GM19239 (cell line): ENCODE data around the gene NPY4R.
"Not testable (repeated sequence)": the region's sequence is repeated elsewhere in the genome, so short reads cannot be mapped to it uniquely, and the experiment has no call there.

Source experiments
- DNase-seq: peaks from one replicate; pipeline ENCODE4 v3.0.0; 2011; ENCODE audit warnings: low spot score; ENCODE audit not compliant: insufficient read length
- FAIRE-seq: peaks from 2 replicates; lab custom pipeline; 2011; peaks lifted over from hg19 to GRCh38; lab: Jason Lieb, UNC

Gene NPY4R

DNA sequence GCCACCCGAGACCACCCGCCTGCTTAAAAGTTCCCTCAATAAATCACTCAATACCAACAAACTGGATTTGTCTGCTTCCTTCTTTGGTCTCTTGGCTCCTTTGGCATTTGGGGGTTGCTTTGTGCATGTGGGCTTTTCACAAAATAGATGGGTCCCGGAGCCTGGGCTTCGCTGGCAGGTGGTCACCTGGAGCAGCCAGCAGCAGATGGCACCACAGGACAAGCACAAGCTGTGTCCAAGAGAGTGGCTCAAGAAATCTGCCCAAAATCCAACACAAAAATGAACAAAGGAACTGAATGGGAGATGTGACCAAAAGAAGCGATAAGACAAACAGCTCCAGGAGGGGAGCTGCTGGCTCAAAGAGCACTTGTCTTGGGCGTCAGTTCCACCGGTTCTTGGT, 6.2 kb downstream of the NPY4R start:
- FAIRE-seq, DNase-seq: not testable (repeated sequence)

DNA sequence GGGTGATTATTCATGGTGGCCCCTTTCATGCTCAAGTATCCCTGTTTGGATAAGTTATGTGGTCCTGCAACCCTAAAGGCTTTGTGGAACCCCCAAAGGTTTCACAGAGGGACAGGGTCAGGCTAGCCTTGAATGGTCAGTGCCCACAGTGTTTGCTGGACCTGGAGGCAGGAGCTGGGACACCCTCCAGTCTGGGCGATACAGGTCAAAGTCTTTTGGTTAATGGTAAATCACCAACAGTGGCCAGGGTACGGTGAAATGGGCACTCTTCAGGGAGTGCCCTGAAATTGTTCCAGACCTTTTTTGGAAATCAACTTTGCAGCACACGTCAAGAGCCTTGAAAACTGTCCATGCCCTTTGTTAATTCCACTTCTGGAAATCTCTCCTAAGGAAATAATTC, 8.7 kb downstream of the NPY4R start:
- not testable (repeated sequence) for DNase-seq, FAIRE-seq

- not testable (repeated sequence) for FAIRE-seq, DNase-seq
Observed at GRCh38 chr10:46455992-46456391, 9.8 kb downstream of the NPY4R start.

DNA sequence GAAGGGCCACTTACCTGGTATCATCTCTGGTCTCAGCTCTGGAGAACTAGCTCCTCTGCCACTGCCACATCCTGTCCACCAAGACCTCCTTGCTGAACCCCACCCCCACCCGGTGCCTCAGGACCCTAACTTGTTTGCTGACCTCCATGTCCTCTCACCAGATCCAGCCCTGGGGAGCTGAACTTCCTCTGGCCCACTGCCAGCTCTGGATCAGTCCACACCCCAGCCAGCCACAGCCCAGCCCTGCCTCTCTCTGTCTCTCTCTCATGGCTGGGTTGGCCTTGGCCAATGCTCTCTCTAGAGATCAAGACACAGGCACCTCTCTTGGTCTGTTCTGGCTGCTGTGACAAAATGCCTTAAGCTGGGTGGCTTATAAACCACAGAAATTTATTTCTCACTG, 14.4 kb downstream of the NPY4R start:
- not testable (repeated sequence) for DNase-seq, FAIRE-seq

DNA sequence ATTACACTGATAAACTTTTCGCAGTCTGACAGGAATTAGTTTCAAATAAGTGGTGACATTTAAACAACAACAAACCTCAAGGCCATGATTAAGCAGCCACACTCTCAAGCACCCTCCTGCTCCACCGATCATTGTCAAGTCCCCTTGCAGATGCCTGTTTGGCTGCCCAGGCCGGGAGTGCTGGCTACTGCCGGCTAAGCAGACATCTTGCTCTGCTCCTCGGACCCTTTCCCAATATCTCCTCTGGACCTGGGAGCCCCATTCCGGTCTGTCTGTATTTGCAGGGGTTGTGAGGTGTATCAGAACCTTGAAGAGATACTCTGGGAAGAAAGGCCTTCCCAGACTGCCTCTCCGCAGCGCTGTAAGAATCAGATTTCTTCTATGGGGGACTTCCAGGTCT, 14.9 kb downstream of the NPY4R start:
- FAIRE-seq, DNase-seq: not testable (repeated sequence)

- DNase-seq, FAIRE-seq: not testable (repeated sequence)
Observed at GRCh38 chr10:46447439-46447838, 18.3 kb downstream of the NPY4R start.

DNA sequence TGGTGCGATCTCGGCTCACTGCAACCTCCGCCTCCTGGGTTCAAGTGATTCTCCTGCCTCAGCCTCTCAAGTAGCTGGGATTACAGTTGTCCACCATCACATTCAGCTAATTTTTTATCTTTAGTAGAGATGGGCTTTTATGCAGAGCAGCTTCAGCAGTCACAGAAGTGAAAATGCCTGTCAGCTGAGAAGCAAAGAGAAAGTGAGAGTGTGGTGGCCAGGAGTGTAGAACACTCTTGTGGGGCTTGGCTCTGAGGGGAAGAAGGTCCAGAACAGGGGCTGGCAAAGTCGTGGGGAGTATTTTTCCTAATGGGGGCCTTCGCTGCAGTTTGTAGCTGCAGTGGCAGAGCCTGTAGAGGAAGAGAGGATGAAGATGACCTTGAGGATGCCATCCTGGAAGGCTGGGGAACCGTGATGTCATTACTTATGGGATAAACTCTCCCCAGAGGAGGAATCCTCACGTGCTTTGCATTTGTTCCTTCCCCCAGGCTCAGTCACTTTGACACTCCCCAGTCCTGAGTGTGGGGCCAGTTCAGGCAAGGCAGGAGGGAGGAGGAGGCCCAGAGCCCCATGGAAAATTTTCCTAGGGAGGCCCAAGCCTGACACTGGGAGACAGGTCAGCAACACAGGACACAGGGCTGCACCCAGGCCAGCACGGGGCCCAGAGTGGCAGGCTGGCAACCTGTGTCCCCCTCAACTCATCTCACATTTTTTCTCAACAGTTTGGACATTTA, 20.2 kb downstream of the NPY4R start:
- not testable (repeated sequence) for FAIRE-seq, DNase-seq

- DNase-seq, FAIRE-seq: not testable (repeated sequence)
Observed at GRCh38 chr10:46443422-46443821, 22.3 kb downstream of the NPY4R start.

DNA sequence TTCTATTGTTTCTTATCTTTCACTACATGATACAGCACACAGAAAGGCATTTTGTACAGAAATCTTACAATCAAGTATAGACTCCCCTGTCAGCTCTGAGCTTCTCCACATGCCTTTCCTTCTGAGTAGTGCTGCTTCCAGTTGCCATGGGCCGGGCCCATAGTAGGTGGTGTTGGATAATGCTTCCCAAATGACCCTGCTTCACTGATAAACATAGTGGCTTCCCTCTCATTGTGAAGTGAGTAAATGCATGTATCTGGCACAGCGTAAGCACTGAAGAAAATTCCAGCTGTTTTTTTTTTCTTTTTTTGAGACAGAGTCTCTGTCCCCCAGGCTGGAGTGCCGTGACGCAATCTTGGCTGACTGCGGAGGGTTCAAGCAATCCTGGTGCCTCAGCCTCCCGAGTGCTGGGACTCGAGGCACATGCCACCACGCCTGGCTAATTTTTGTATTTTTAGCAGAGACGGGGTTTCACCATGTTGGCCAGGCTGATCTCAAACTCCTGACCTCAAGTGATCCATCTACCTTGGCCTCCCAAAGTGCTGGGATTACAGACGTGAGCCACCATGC, 23.0 kb downstream of the NPY4R start:
- not testable (repeated sequence) for DNase-seq, FAIRE-seq

GRCh38 chr10:46441837-46442278, 23.9 kb downstream of the NPY4R start:
- not testable (repeated sequence) for DNase-seq, FAIRE-seq

DNA sequence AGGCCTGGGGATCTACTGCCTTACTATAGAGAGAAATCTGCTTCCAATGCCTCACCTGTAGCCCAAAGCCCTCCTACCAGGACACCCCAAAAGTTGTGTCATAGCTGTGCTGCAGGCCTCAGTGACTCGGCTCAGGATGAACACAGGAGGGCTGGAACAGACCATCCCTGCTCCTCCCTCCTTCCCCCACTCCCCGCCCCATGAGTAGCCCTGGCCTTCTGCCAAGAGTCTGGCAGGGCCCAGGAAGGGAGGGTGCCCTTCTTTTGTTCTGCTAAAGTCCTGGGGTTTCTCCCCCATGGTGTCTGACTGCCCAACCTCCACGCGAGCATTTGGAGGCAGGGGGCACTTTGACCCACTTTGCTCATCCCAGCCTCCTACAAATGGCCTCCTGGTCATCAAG, 24.8 kb downstream of the NPY4R start:
- not testable (repeated sequence) for FAIRE-seq, DNase-seq

- not testable (repeated sequence) for FAIRE-seq, DNase-seq
Observed at GRCh38 chr10:46423550-46423949, 42.2 kb downstream of the NPY4R start.

- FAIRE-seq, DNase-seq: not testable (repeated sequence)
Observed at GRCh38 chr10:46419570-46420379, 46.0 kb downstream of the NPY4R start.

- FAIRE-seq, DNase-seq: not testable (repeated sequence)
Observed at GRCh38 chr10:46418283-46418682, 47.5 kb downstream of the NPY4R start.

- FAIRE-seq, DNase-seq: not testable (repeated sequence)
Observed at GRCh38 chr10:46415291-46415690, 50.5 kb downstream of the NPY4R start.

DNA sequence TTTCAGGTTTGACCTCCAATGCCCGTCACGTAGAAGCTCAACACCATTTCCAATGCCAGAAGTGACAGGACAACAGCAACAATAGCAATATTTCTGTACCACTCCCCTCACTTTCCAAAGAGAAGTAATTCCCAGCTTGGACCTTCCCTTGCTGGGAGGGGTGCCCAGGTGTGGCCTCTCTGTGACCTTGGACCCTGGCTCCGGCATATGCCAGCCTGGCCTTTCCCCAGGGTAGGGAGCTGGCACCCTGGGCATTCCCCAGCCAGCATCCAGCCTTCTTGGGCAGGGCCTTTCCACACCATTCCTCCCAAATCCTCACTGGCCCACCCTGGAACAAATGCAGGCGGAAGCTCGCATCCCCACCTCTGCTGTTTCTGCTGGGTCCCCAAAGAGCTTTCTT, 53.1 kb downstream of the NPY4R start:
- DNase-seq, FAIRE-seq: not testable (repeated sequence)

GRCh38 chr10:46411123-46411522, 54.6 kb downstream of the NPY4R start:
- not testable (repeated sequence) for DNase-seq

More at GRCh38 chr10:46411123-46411522, 54.6 kb downstream of the NPY4R start:
- not testable (repeated sequence) for FAIRE-seq
